Chondrocyte (in vitro differentiated cells): ENCODE measurements around the gene GPR3. TPM values are rescaled to one million over a fixed set of nuclear protein-coding genes. Genes with fewer than 3 reads are reported as not detected.
A peak's percentile ranks its signal among the peaks of the same experiment; 100 is the strongest.

Experiments
- DNase-seq: peaks from one replicate; pipeline ENCODE4 v3.0.0; 2021; ENCODE audit warnings: mixed read lengths, low spot score
- H3K27ac Mint-ChIP-seq: one replicate; pipeline ENCODE4 v1.8.0; 2021; ENCODE audit warnings: mild to moderate bottlenecking, moderate library complexity, mixed read lengths; ENCODE audit not compliant: unreplicated experiment
- H3K27me3 Mint-ChIP-seq: 2 replicates; pipeline ENCODE4 v1.8.0; 2021; ENCODE audit warnings: low read depth, mixed read lengths
- H3K36me3 Mint-ChIP-seq: 2 replicates; pipeline ENCODE4 v1.8.0; 2021; ENCODE audit warnings: low read depth, mixed read lengths
- H3K4me1 Mint-ChIP-seq: 2 replicates; pipeline ENCODE4 v1.8.0; 2021; ENCODE audit warnings: low read depth, mild to moderate bottlenecking, mixed read lengths
- H3K4me3 Mint-ChIP-seq: one replicate; pipeline ENCODE4 v1.8.0; 2021; ENCODE audit warnings: mild to moderate bottlenecking, moderate library complexity, mixed read lengths; ENCODE audit not compliant: unreplicated experiment
- H3K9me3 Mint-ChIP-seq: 2 replicates; pipeline ENCODE4 v1.8.0; 2021; ENCODE audit warnings: low read depth, mixed read lengths
- CTCF ChIP-seq: fragments of 200-600 bp; sonication (generic); IDR thresholded peaks from 2 replicates; pipeline ENCODE4 v1.5.0; 2021; ENCODE audit warnings: antibody characterized with exemption, mild to moderate bottlenecking, moderate library complexity
- total RNA-seq: library from RNA; stranded (reverse); gene quantifications from 3 replicates; pipeline ENCODE4 v1.2.1, GENCODE V29; 2021

GPR3 gene
- total RNA-seq, 1 donor from 2014 or later = 0.32 TPM

- Mint-ChIP-seq H3K4me3 (no peak overlapping the region), H3K27ac (no peak overlapping the region), H3K36me3 (peaks cover 35% of the 10 kb centered on the region), H3K27me3 (no peaks in the 10 kb centered on the region), H3K4me1 (no peaks in the 10 kb centered on the region), H3K9me3 (no peaks in the 10 kb centered on the region)
- TF ChIP-seq CTCF = no peak
- DNase-seq = no peak
These were observed 35.7 kb upstream of the GPR3 start for GRCh38 chr1:27356619-27357280.

GRCh38 chr1:27357281-27358037 is 35.0 kb upstream of the GPR3 start:
- no peaks in the 10 kb centered on the region for H3K9me3 Mint-ChIP-seq
- no peaks in the 10 kb centered on the region for H3K27me3 Mint-ChIP-seq
- peaks cover 39% of the 10 kb centered on the region for H3K36me3 Mint-ChIP-seq
- no peak for DNase-seq
- TF ChIP-seq CTCF = peak; percentile 98
- no peak overlapping the region for H3K27ac Mint-ChIP-seq
- H3K4me3 Mint-ChIP-seq = no peak overlapping the region
- H3K4me1 Mint-ChIP-seq = no peaks in the 10 kb centered on the region

- H3K4me1 Mint-ChIP-seq = no peaks in the 10 kb centered on the region
- H3K27me3 Mint-ChIP-seq = no peaks in the 10 kb centered on the region
- no peak overlapping the region for H3K27ac Mint-ChIP-seq
- H3K4me3 Mint-ChIP-seq = no peak overlapping the region
- TF ChIP-seq CTCF = no peak
- H3K36me3 Mint-ChIP-seq = peaks cover 43% of the 10 kb centered on the region
- no peak for DNase-seq
- no peaks in the 10 kb centered on the region for H3K9me3 Mint-ChIP-seq
These were observed 34.1 kb upstream of the GPR3 start for GRCh38 chr1:27358038-27358927.

GRCh38 chr1:27358928-27359313 is 33.5 kb upstream of the GPR3 start:
- H3K27ac Mint-ChIP-seq = no peak overlapping the region
- H3K4me3 Mint-ChIP-seq = no peak overlapping the region
- H3K27me3 Mint-ChIP-seq = no peaks in the 10 kb centered on the region
- DNase-seq = no peak
- peaks cover 45% of the 10 kb centered on the region for H3K36me3 Mint-ChIP-seq
- no peak for TF ChIP-seq CTCF
- H3K4me1 Mint-ChIP-seq = no peaks in the 10 kb centered on the region
- no peaks in the 10 kb centered on the region for H3K9me3 Mint-ChIP-seq

- Mint-ChIP-seq H3K27ac (no peak overlapping the region), H3K36me3 (peaks cover 46% of the 10 kb centered on the region), H3K4me3 (no peak overlapping the region), H3K9me3 (no peaks in the 10 kb centered on the region), H3K4me1 (peaks cover 5% of the 10 kb centered on the region), H3K27me3 (no peaks in the 10 kb centered on the region)
- peak; percentile 63 for DNase-seq
- TF ChIP-seq CTCF = no peak
These were observed 32.6 kb upstream of the GPR3 start for GRCh38 chr1:27359822-27360158.
